ENCODE measurements around the gene GBGT1. TPM values are rescaled to one million over a fixed set of nuclear protein-coding genes. Genes with fewer than 3 reads are reported as not detected.

Gene GBGT1
- total and polyA plus RNA-seq, 9 of the 15 experiments (the other 6 are each of a cell fraction or from before 2014, with no cell fraction given), result 0.55 to 25.8 (median 13.7) TPM

DNA sequence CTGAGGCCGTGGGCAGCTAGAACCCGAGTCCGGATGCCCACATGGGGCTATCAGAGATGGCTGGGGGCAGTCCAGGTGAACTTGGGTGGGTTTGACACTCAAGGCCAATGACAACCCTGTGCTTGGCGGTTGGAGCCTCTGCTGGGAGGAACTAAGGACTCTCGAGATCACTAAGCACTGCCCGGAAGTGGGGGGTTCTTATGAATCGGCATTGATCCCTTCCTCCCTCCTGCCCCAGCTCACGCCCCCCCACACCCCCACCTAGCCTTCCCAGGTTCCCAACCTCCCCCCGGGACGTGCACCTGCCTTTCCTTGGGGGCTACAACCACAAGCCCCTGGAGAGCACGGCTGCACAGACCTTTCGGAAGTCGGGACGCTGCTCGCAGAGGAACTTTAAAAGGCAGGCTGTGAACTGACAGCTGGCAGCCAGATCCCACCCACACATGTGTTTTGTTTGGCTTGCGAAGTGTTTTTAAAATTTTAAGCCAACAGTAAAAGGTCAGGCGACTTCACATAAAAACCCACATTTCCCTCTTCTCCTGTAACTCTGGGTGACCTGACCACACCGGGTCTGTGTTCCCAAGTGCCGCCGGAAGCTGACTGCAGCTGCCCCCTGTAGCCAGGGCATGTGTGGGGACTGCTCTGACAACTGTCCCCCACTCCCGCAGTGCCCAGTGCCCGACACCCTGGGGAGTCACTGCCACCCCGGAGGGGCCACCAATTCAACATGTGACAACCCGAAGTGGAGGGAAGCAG lies 37.6 kb downstream of the GBGT1 start:
- Histone ChIP-seq H3K4me3 (no peak overlapping the region), H3K36me3 (ENCODE audit: control insufficient read depth, insufficient read depth, low read length) (peaks cover 4% of the 10 kb centered on the region; the same call in 1 of the 3 replicates), H3K4me2 (ENCODE audit: insufficient read depth, low read length) (no peak overlapping the region), H2AFZ (ENCODE audit: low read depth, low read length) (no peak overlapping the region), H3K9me1 (ENCODE audit: control insufficient read depth, insufficient read depth, low read length) (no peaks in the 10 kb centered on the region), H3K9ac (ENCODE audit: insufficient read depth in 1 of 2, low read depth in 2 of 2, low read length in 2 of 2) (peak overlapping the region in 1 of 2 experiments; percentile 62; a peak in 2 of 4 replicates), H3K9me3 (replicated peaks; ENCODE audit: control insufficient read depth, insufficient read depth, low read depth, low read length) (no peaks in the 10 kb centered on the region), H3K27ac (ENCODE audit: extremely low read depth, low read depth, low read length) (peak overlapping the region; percentile 19; the same call in 1 of the 3 replicates), H3K27me3 (ENCODE audit: control insufficient read depth in 2 of 2, insufficient read depth in 2 of 2, low read length in 2 of 2) (no peaks in the 10 kb centered on the region), H3K79me2 (ENCODE audit: control insufficient read depth, insufficient read depth, low read length) (peaks cover 60% of the 10 kb centered on the region), H3K4me1 (replicated peaks in 1 of 2; ENCODE audit: control insufficient read depth in 2 of 2, insufficient read depth in 2 of 2, low read length in 2 of 2) (peaks cover 39 to 75% of the 10 kb centered on the region in 2 experiments), H4K20me1 (replicated peaks; ENCODE audit: control insufficient read depth, insufficient read depth, low read length) (no peaks in the 10 kb centered on the region)
- ATAC-seq (no peak), FAIRE-seq (no peak), DNase-seq (ENCODE audit: extremely low read depth in 1 of 4, low spot score in 3 of 4) (no peak)
- in situ Hi-C loops (cut with MboI), result no loop called here
- ChIA-PET POLR2A (interaction anchor here (1.2 kb wide), 2 partner anchors 9 to 18 kb away, joined by 3 to 4 read pairs; no protein-coding TSS in a partner anchor), CTCF (ENCODE audit: low intra/inter-chr PET ratio) (no interaction called here)
- intact Hi-C loops (cut with micrococcal nuclease), result no loop called here
- no TSS peak for BruUV-seq (replicated peaks)
- 78% methylated on average over 20 of the region's 24 CpGs for WGBS (ENCODE audit: insufficient coverage, low coverage, missing lambda C conversion rate)
- TF ChIP-seq, protein P1, sequence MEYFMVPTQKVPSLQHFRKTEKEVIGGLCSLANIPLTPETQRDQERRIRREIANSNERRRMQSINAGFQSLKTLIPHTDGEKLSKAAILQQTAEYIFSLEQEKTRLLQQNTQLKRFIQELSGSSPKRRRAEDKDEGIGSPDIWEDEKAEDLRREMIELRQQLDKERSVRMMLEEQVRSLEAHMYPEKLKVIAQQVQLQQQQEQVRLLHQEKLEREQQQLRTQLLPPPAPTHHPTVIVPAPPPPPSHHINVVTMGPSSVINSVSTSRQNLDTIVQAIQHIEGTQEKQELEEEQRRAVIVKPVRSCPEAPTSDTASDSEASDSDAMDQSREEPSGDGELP (CRISPR knock-in tag; IDR thresholded peaks at IDR 0.05; ENCODE audit: borderline replicate concordance), result peak; percentile 24; the same call in 1 of the 2 replicates
- TF ChIP-seq MBD2 (IDR thresholded peaks at IDR 0.05; ENCODE audit: borderline replicate concordance, low read depth) (0 out of 2 replicates have a peak, but pooled peaks have one; percentile 3), ZFP30 (CRISPR knock-in tag; IDR thresholded peaks at IDR 0.05; ENCODE audit: borderline replicate concordance) (no peak), ZNF717 (CRISPR knock-in tag; IDR thresholded peaks at IDR 0.05) (no peak), ZNF444 (CRISPR knock-in tag; IDR thresholded peaks at IDR 0.05) (no peak), ZNF165 (CRISPR knock-in tag; IDR thresholded peaks at IDR 0.05; ENCODE audit: borderline replicate concordance) (no peak), ZNF76 (CRISPR knock-in tag; IDR thresholded peaks at IDR 0.05; ENCODE audit: borderline replicate concordance) (no peak), ZNF224 (CRISPR knock-in tag; IDR thresholded peaks at IDR 0.05) (no peak), HNRNPUL1 (IDR thresholded peaks at IDR 0.05; ENCODE audit: low read length) (no peak), LCOR (CRISPR knock-in tag; IDR thresholded peaks at IDR 0.05) (no peak), TAF15 (IDR thresholded peaks at IDR 0.05; ENCODE audit: low read depth, low read length) (no peak), FOXJ2 (tag; IDR thresholded peaks at IDR 0.05) (no peak), EGR1 (conservative IDR thresholded peaks at IDR 0.05) (peak; percentile 43), KAT8 (IDR thresholded peaks at IDR 0.05; ENCODE audit: low read depth) (no peak), ZNF217 (CRISPR knock-in tag; IDR thresholded peaks at IDR 0.05) (no peak), SAFB2 (IDR thresholded peaks at IDR 0.05; ENCODE audit: borderline replicate concordance, low read depth, low read length, severe bottlenecking) (no peak)
- TF ChIP-seq, protein P2, sequence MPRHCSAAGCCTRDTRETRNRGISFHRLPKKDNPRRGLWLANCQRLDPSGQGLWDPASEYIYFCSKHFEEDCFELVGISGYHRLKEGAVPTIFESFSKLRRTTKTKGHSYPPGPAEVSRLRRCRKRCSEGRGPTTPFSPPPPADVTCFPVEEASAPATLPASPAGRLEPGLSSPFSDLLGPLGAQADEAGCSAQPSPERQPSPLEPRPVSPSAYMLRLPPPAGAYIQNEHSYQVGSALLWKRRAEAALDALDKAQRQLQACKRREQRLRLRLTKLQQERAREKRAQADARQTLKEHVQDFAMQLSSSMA (CRISPR knock-in tag; IDR thresholded peaks at IDR 0.05), result no peak
- TF ChIP-seq, protein P3, sequence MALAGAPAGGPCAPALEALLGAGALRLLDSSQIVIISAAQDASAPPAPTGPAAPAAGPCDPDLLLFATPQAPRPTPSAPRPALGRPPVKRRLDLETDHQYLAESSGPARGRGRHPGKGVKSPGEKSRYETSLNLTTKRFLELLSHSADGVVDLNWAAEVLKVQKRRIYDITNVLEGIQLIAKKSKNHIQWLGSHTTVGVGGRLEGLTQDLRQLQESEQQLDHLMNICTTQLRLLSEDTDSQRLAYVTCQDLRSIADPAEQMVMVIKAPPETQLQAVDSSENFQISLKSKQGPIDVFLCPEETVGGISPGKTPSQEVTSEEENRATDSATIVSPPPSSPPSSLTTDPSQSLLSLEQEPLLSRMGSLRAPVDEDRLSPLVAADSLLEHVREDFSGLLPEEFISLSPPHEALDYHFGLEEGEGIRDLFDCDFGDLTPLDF (CRISPR knock-in tag; IDR thresholded peaks at IDR 0.05), result no peak

Data from K562 (cell line).